Measurements from ENCODE around the gene ZNF256.

Gene ZNF256

GRCh38 chr19:57903618-57904184, 43.8 kb downstream of the ZNF256 start:
- no peak for DNase-seq (ENCODE audit: low spot score)
- Histone ChIP-seq H3K4me3 (ENCODE audit: severe bottlenecking) (no peak overlapping the region), H3K27me3 (ENCODE audit: insufficient read depth, poor library complexity, severe bottlenecking) (no peaks in the 10 kb centered on the region), H3K9me3 (ENCODE audit: severe bottlenecking) (no peaks in the 10 kb centered on the region), H3K36me3 (ENCODE audit: low read depth) (peaks cover 3% of the 10 kb centered on the region; the same call in 1 of the 2 replicates), H3K27ac (ENCODE audit: poor library complexity, severe bottlenecking) (no peak overlapping the region), H3K4me1 (ENCODE audit: insufficient read depth, poor library complexity, severe bottlenecking) (no peaks in the 10 kb centered on the region)
- TF ChIP-seq, protein P1, sequence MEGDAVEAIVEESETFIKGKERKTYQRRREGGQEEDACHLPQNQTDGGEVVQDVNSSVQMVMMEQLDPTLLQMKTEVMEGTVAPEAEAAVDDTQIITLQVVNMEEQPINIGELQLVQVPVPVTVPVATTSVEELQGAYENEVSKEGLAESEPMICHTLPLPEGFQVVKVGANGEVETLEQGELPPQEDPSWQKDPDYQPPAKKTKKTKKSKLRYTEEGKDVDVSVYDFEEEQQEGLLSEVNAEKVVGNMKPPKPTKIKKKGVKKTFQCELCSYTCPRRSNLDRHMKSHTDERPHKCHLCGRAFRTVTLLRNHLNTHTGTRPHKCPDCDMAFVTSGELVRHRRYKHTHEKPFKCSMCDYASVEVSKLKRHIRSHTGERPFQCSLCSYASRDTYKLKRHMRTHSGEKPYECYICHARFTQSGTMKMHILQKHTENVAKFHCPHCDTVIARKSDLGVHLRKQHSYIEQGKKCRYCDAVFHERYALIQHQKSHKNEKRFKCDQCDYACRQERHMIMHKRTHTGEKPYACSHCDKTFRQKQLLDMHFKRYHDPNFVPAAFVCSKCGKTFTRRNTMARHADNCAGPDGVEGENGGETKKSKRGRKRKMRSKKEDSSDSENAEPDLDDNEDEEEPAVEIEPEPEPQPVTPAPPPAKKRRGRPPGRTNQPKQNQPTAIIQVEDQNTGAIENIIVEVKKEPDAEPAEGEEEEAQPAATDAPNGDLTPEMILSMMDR (IDR thresholded peaks at IDR 0.05; ENCODE audit: poor library complexity, severe bottlenecking) = peak; percentile 32
- ATAC-seq (ENCODE audit: low read depth) = no peak

- Histone ChIP-seq H3K4me1 (ENCODE audit: insufficient read depth, poor library complexity, severe bottlenecking) (no peaks in the 10 kb centered on the region), H3K27me3 (ENCODE audit: insufficient read depth, poor library complexity, severe bottlenecking) (no peaks in the 10 kb centered on the region), H3K27ac (ENCODE audit: poor library complexity, severe bottlenecking) (no peak overlapping the region), H3K36me3 (ENCODE audit: low read depth) (no peaks in the 10 kb centered on the region), H3K4me3 (ENCODE audit: severe bottlenecking) (no peak overlapping the region), H3K9me3 (ENCODE audit: severe bottlenecking) (no peaks in the 10 kb centered on the region)
- TF ChIP-seq, protein P1 (IDR thresholded peaks at IDR 0.05; ENCODE audit: poor library complexity, severe bottlenecking) = no peak
- ATAC-seq (ENCODE audit: low read depth) = no peak
- DNase-seq (ENCODE audit: low spot score) = no peak
These were observed 47.2 kb downstream of the ZNF256 start for GRCh38 chr19:57900311-57900710.

Measured in RWPE2 (cell line).